ENCODE measurements around the gene GNB1L. TPM values are rescaled to one million over a fixed set of nuclear protein-coding genes. Genes with fewer than 3 reads are reported as not detected.

Gene GNB1L
- total and polyA plus RNA-seq, 2 of the 13 experiments (the other 11 are each of a cell fraction or from before 2014, with no cell fraction given) = 2.5 to 7.4 TPM

GRCh38 chr22:19823191-19823901, 31.3 kb downstream of the GNB1L start (continued):
- TF ChIP-seq ZBTB46 (CRISPR knock-in tag; IDR thresholded peaks at IDR 0.05; ENCODE audit: borderline replicate concordance) (no peak), ARNTL (CRISPR knock-in tag; IDR thresholded peaks at IDR 0.05) (no peak), DZIP1 (CRISPR knock-in tag; IDR thresholded peaks at IDR 0.05) (peak; percentile 37; the same call in 1 of the 2 replicates), SP4 (CRISPR knock-in tag; IDR thresholded peaks at IDR 0.05) (peak; percentile 4; the same call in 1 of the 2 replicates), ZNF615 (CRISPR knock-in tag; IDR thresholded peaks at IDR 0.05; ENCODE audit: borderline replicate concordance) (no peak), ZNF891 (CRISPR knock-in tag; IDR thresholded peaks at IDR 0.05) (peak; percentile 63; the same call in 1 of the 2 replicates), JUND (CRISPR knock-in tag; IDR thresholded peaks at IDR 0.05) (no peak), RBM39 (IDR thresholded peaks at IDR 0.05; ENCODE audit: low read depth, low read length, poor library complexity, severe bottlenecking) (peak; percentile 13), ZZZ3 (CRISPR knock-in tag; IDR thresholded peaks at IDR 0.05; ENCODE audit: borderline replicate concordance) (no peak), RARA (CRISPR knock-in tag; IDR thresholded peaks at IDR 0.05) (no peak), ZNF646 (CRISPR knock-in tag; IDR thresholded peaks at IDR 0.05) (no peak), MNT (IDR thresholded peaks at IDR 0.05) (peak; percentile 92), ZNF253 (CRISPR knock-in tag; IDR thresholded peaks at IDR 0.05; ENCODE audit: borderline replicate concordance) (0 out of 2 replicates have a peak, but pooled peaks have one; percentile 21), RORA (CRISPR knock-in tag; IDR thresholded peaks at IDR 0.05) (no peak), PLRG1 (conservative IDR thresholded peaks at IDR 0.05) (no peak)

Measured in HepG2 (cell line).